HFFc6 (cell line): Measurements from ENCODE around the gene NUMA1. TPM values are rescaled to one million over a fixed set of nuclear protein-coding genes. Genes with fewer than 3 reads are reported as not detected.

Source experiments
- DNase-seq: peaks from one replicate; pipeline ENCODE4 v3.0.0-alpha.2; 2018
- H3K27ac Mint-ChIP-seq: 2 replicates; pipeline ENCODE4 v1.8.0; 2020; ENCODE audit warnings: mild to moderate bottlenecking, mixed read lengths
- H3K27me3 Mint-ChIP-seq: 2 replicates; pipeline ENCODE4 v1.8.0; 2021; ENCODE audit warnings: mild to moderate bottlenecking, moderate library complexity, mixed read lengths; ENCODE audit not compliant: insufficient read depth
- H3K36me3 Mint-ChIP-seq: 2 replicates; pipeline ENCODE4 v1.8.0; 2021; ENCODE audit warnings: low read depth, mixed read lengths
- H3K4me1 Mint-ChIP-seq: 2 replicates; pipeline ENCODE4 v1.8.0; 2020; ENCODE audit warnings: low read depth, mixed read lengths
- H3K4me3 Mint-ChIP-seq: 2 replicates; pipeline ENCODE4 v1.8.0; 2020; ENCODE audit warnings: mild to moderate bottlenecking, moderate library complexity, mixed read lengths
- H3K9me3 Mint-ChIP-seq: 2 replicates; pipeline ENCODE4 v1.8.0; 2020; ENCODE audit warnings: mild to moderate bottlenecking, mixed read lengths
- total RNA-seq, 6 experiments: library from RNA; stranded (reverse); fragmentation: NEBNext Ultra II Directional; extraction: Animal tissue kit (Norgen Biotek cat#: 25700); gene quantifications; 2 replicates in 1 of 6; 3 replicates in 5 of 6; pipeline ENCODE4 v1.2.3, GENCODE V29; 2021
- TF ChIP-seq, protein P1 (sequence below): fragments of 200-600 bp; sonication (generic); IDR thresholded peaks from 2 replicates; pipeline ENCODE4 v1.5.0; 2021; ENCODE audit warnings: antibody characterized with exemption, mild to moderate bottlenecking

NUMA1 gene
- total RNA-seq, 6 experiments from 2014 or later = 127 to 148 (median 137) TPM

DNA sequence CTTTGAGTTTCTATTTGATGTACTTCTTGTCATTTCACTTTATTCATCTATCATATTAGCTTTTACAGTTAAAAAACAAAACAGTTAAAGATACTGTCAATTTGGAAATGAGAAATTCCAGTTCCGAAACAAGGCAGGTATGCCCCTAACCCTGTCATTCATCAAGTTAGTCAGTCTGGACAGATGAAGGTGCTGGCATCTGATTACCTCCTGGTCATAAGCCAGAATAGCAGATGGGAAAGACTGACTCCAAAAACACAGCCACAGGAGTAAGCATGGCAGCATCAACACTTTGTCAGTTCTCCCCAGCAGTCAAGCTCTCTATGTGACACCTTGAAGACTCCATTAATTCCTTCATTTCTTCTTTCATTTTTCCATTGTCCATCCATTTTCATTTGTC lies 4.6 kb upstream of the NUMA1 start:
- H3K4me3 Mint-ChIP-seq = no peak overlapping the region
- no peak for DNase-seq

GRCh38 chr11:72084076-72084475 lies 3.7 kb upstream of the NUMA1 start:
- Mint-ChIP-seq H3K9me3 (no peaks in the 10 kb centered on the region), H3K4me3 (no peak overlapping the region), H3K36me3 (peaks cover 8% of the 10 kb centered on the region), H3K4me1 (peaks cover 30% of the 10 kb centered on the region), H3K27me3 (peaks cover 4% of the 10 kb centered on the region), H3K27ac (no peak overlapping the region)
- DNase-seq = no peak
- TF ChIP-seq, protein P1, sequence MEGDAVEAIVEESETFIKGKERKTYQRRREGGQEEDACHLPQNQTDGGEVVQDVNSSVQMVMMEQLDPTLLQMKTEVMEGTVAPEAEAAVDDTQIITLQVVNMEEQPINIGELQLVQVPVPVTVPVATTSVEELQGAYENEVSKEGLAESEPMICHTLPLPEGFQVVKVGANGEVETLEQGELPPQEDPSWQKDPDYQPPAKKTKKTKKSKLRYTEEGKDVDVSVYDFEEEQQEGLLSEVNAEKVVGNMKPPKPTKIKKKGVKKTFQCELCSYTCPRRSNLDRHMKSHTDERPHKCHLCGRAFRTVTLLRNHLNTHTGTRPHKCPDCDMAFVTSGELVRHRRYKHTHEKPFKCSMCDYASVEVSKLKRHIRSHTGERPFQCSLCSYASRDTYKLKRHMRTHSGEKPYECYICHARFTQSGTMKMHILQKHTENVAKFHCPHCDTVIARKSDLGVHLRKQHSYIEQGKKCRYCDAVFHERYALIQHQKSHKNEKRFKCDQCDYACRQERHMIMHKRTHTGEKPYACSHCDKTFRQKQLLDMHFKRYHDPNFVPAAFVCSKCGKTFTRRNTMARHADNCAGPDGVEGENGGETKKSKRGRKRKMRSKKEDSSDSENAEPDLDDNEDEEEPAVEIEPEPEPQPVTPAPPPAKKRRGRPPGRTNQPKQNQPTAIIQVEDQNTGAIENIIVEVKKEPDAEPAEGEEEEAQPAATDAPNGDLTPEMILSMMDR = no peak

More for the DNA sequence above, 4.6 kb upstream of the NUMA1 start:
- H3K36me3 Mint-ChIP-seq = peaks cover 6% of the 10 kb centered on the region
- no peak overlapping the region for H3K27ac Mint-ChIP-seq
- peaks cover 30% of the 10 kb centered on the region for H3K4me1 Mint-ChIP-seq
- peaks cover 3% of the 10 kb centered on the region for H3K27me3 Mint-ChIP-seq
- no peaks in the 10 kb centered on the region for H3K9me3 Mint-ChIP-seq
- TF ChIP-seq, protein P1 = no peak

- TF ChIP-seq, protein P1 = no peak
- Mint-ChIP-seq H3K27me3 (peaks cover 4% of the 10 kb centered on the region), H3K4me1 (peaks cover 36% of the 10 kb centered on the region), H3K27ac (no peak overlapping the region), H3K36me3 (peaks cover 8% of the 10 kb centered on the region), H3K9me3 (no peaks in the 10 kb centered on the region), H3K4me3 (no peak overlapping the region)
- no peak for DNase-seq
Measured at GRCh38 chr11:72083414-72083813, 3.1 kb upstream of the NUMA1 start.

GRCh38 chr11:72081821-72082453 lies 1.6 kb upstream of the NUMA1 start:
- no peak for DNase-seq
- Mint-ChIP-seq H3K9me3 (no peaks in the 10 kb centered on the region), H3K36me3 (peaks cover 13% of the 10 kb centered on the region), H3K27ac (peak overlapping the region; percentile 97), H3K27me3 (peaks cover 4% of the 10 kb centered on the region), H3K4me1 (peaks cover 50% of the 10 kb centered on the region), H3K4me3 (peak overlapping the region; percentile 89)
- TF ChIP-seq, protein P1 = no peak

DNA sequence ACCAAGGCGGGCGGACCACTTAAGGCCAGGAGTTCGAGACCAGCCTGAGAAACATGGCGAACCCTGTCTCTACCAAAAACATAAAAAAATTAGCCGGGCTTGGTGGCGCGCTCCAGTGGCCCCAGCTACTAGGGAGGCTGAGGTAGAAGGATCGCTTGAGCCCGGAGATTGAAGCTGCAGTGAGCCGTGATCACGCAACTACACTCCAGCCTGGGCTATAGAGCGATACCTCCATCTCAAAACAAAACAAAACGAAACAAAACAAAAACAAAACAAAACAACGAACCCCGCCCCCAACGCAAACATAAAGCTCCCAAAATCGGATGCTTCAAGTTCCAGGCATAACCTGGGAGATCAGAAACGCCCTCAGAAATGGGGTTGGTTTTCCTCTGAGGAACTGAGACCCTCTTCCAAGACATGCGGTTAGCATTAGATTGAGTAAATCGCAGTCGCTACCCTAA lies 872 bp upstream of the NUMA1 start:
- Mint-ChIP-seq H3K36me3 (peaks cover 17% of the 10 kb centered on the region), H3K4me3 (peak overlapping the region; percentile 89), H3K27ac (peak overlapping the region; percentile 97), H3K27me3 (peaks cover 4% of the 10 kb centered on the region), H3K9me3 (no peaks in the 10 kb centered on the region), H3K4me1 (peaks cover 54% of the 10 kb centered on the region)
- no peak for DNase-seq
- TF ChIP-seq, protein P1 = no peak
